WTC11 (cell line): ENCODE results near the gene DNPEP. TPM values are rescaled to one million over a fixed set of nuclear protein-coding genes. Genes with fewer than 3 reads are reported as not detected.

Experiments used
- ATAC-seq: fragments of 200-7000 bp; cut with Tn5 transposase; 2 replicates; pipeline ENCODE4 v1.10.0; 2021; ENCODE audit warnings: mild to moderate bottlenecking, moderate library complexity
- CTCF ChIA-PET: fragments of 300-600 bp; sonication (Branson Sonifier 250); formaldehyde crosslinking; loops from one replicate; lab custom pipeline; 2021; ENCODE audit warnings: antibody characterized with exemption; lab: Charles Lee
- POLR2A ChIA-PET: fragments of 350-600 bp; sonication (Branson Sonifier 250); formaldehyde crosslinking; loops from one replicate; lab custom pipeline; 2021; ENCODE audit warnings: antibody characterized with exemption; lab: Charles Lee
- DNase-seq: peaks from one replicate; pipeline ENCODE4 v3.0.0; 2021; ENCODE audit warnings: low spot score
- H3K27ac Mint-ChIP-seq: 2 replicates; pipeline ENCODE4 v1.8.0; 2021; ENCODE audit warnings: mixed read lengths
- H3K27me3 Mint-ChIP-seq: 2 replicates; pipeline ENCODE4 v1.8.0; 2021; ENCODE audit warnings: low read depth, mild to moderate bottlenecking, moderate library complexity, mixed read lengths
- H3K36me3 Mint-ChIP-seq: 2 replicates; pipeline ENCODE4 v1.8.0; 2021; ENCODE audit warnings: mixed read lengths
- H3K4me1 Mint-ChIP-seq: 2 replicates; pipeline ENCODE4 v1.8.0; 2022; ENCODE audit warnings: mixed read lengths
- H3K4me3 Mint-ChIP-seq: 2 replicates; pipeline ENCODE4 v1.8.0; 2021; ENCODE audit warnings: mild to moderate bottlenecking, moderate library complexity, mixed read lengths
- H3K9me3 Mint-ChIP-seq: 2 replicates; pipeline ENCODE4 v1.8.0; 2021; ENCODE audit warnings: mixed read lengths
- AFF4 ChIP-seq: sonication (generic); formaldehyde crosslinking; IDR thresholded peaks from 2 replicates; pipeline ENCODE4 v1.8.1; 2023; ENCODE audit warnings: mild to moderate bottlenecking, missing genetic modification reagents, borderline replicate concordance
- ARID4B ChIP-seq: sonication (generic); formaldehyde crosslinking; IDR thresholded peaks from 2 replicates; pipeline ENCODE4 v1.8.0; 2023; ENCODE audit warnings: missing genetic modification reagents, mild to moderate bottlenecking, borderline replicate concordance
- ESRRA ChIP-seq: sonication (generic); formaldehyde crosslinking; IDR thresholded peaks from 2 replicates; pipeline ENCODE4 v1.8.1; 2022; ENCODE audit warnings: mild to moderate bottlenecking, missing genetic modification reagents, borderline replicate concordance
- FOXK1 ChIP-seq: sonication (generic); formaldehyde crosslinking; IDR thresholded peaks from 2 replicates; pipeline ENCODE4 v1.8.0; 2022; ENCODE audit warnings: mild to moderate bottlenecking, moderate library complexity, missing genetic modification reagents
- HMGA2 ChIP-seq: fragments of 250-450 bp; sonication (Bioruptor Pico); IDR thresholded peaks from 2 replicates; pipeline ENCODE4 v1.4.0; 2021; ENCODE audit warnings: mild to moderate bottlenecking, moderate library complexity
- IRF2 ChIP-seq: sonication (generic); formaldehyde crosslinking; IDR thresholded peaks from 2 replicates; pipeline ENCODE4 v1.8.0; 2022; ENCODE audit warnings: low read depth, missing genetic modification reagents, borderline replicate concordance
- MLX ChIP-seq: sonication (generic); formaldehyde crosslinking; IDR thresholded peaks from 2 replicates; pipeline ENCODE4 v1.8.1; 2023; ENCODE audit warnings: mild to moderate bottlenecking, missing genetic modification reagents, moderate library complexity
- NFYB ChIP-seq: sonication (generic); formaldehyde crosslinking; conservative IDR thresholded peaks from 2 replicates; pipeline ENCODE4 v1.8.0; 2022; ENCODE audit warnings: low read depth, missing genetic modification reagents
- NR3C1 ChIP-seq: sonication (generic); formaldehyde crosslinking; conservative IDR thresholded peaks from 2 replicates; pipeline ENCODE4 v1.8.1; 2023; ENCODE audit warnings: low read depth, mild to moderate bottlenecking, missing genetic modification reagents
- RELA ChIP-seq: sonication (generic); formaldehyde crosslinking; IDR thresholded peaks from 2 replicates; pipeline ENCODE4 v1.8.1; 2022; ENCODE audit warnings: missing genetic modification reagents, mild to moderate bottlenecking, borderline replicate concordance
- SMAD4 ChIP-seq: sonication (generic); formaldehyde crosslinking; IDR thresholded peaks from 2 replicates; pipeline ENCODE4 v1.8.0; 2022; ENCODE audit warnings: mild to moderate bottlenecking, missing genetic modification reagents
- SOX15 ChIP-seq: fragments of 250-450 bp; sonication (Bioruptor Pico); IDR thresholded peaks from 2 replicates; pipeline ENCODE4 v1.9.0; 2021; ENCODE audit warnings: mild to moderate bottlenecking
- STAT6 ChIP-seq: sonication (generic); formaldehyde crosslinking; conservative IDR thresholded peaks from 2 replicates; pipeline ENCODE4 v1.8.1; 2023; ENCODE audit warnings: mild to moderate bottlenecking, low read depth, missing genetic modification reagents, moderate library complexity
- TEAD1 ChIP-seq: sonication (generic); formaldehyde crosslinking; IDR thresholded peaks from 2 replicates; pipeline ENCODE4 v1.8.0; 2022; ENCODE audit warnings: mild to moderate bottlenecking, missing genetic modification reagents
- TEAD4 ChIP-seq: sonication (generic); formaldehyde crosslinking; IDR thresholded peaks from 2 replicates; pipeline ENCODE4 v1.8.0; 2022; ENCODE audit warnings: mild to moderate bottlenecking, missing genetic modification reagents
- ZBTB21 ChIP-seq: sonication (generic); formaldehyde crosslinking; IDR thresholded peaks from 2 replicates; pipeline ENCODE4 v1.8.1; 2023; ENCODE audit warnings: mild to moderate bottlenecking, missing genetic modification reagents, borderline replicate concordance
- ZBTB43 ChIP-seq: sonication (generic); formaldehyde crosslinking; IDR thresholded peaks from 2 replicates; pipeline ENCODE4 v1.8.1; 2023; ENCODE audit warnings: mild to moderate bottlenecking, missing genetic modification reagents
- ZSCAN18 ChIP-seq: fragments of 250-450 bp; sonication (Bioruptor Pico); IDR thresholded peaks from 2 replicates; pipeline ENCODE4 v2.1.2; 2022; ENCODE audit warnings: mild to moderate bottlenecking, moderate library complexity
- total RNA-seq: library from RNA; stranded (reverse); gene quantifications from 3 replicates; pipeline ENCODE4 v1.2.3, GENCODE V29; 2021
- TF ChIP-seq, protein P1 (sequence below): sonication (generic); formaldehyde crosslinking; IDR thresholded peaks from 2 replicates; pipeline ENCODE4 v1.8.1; 2022; ENCODE audit warnings: mild to moderate bottlenecking, missing genetic modification reagents, moderate library complexity, borderline replicate concordance
- TF ChIP-seq, protein P2 (sequence below): fragments of 200-600 bp; IDR thresholded peaks from 2 replicates; pipeline ENCODE4 v1.8.0; 2022; ENCODE audit warnings: antibody characterized with exemption

Gene DNPEP
- total RNA-seq, 1 experiment from 2014 or later: 67.6 TPM

- H3K27ac Mint-ChIP-seq: no peak overlapping the region
Observed at GRCh38 chr2:219426068-219426443, 38.3 kb upstream of the DNPEP start.

More at GRCh38 chr2:219426068-219426443, 38.3 kb upstream of the DNPEP start:
- no peak overlapping the region for H3K4me3 Mint-ChIP-seq
- H3K27me3 Mint-ChIP-seq: peaks cover 11% of the 10 kb centered on the region
- H3K36me3 Mint-ChIP-seq: no peaks in the 10 kb centered on the region
- POLR2A ChIA-PET: no interaction called here
- no peak for ATAC-seq
- DNase-seq: no peak
- H3K9me3 Mint-ChIP-seq: no peaks in the 10 kb centered on the region
- CTCF ChIA-PET: no interaction called here
- H3K4me1 Mint-ChIP-seq: no peaks in the 10 kb centered on the region; the same call in 1 of the 2 replicates
- TF ChIP-seq NR3C1 (CRISPR knock-in tag) (no peak), ZBTB21 (CRISPR knock-in tag) (no peak), RELA (CRISPR knock-in tag) (no peak), ZBTB43 (no peak), FOXK1 (CRISPR knock-in tag) (no peak), AFF4 (CRISPR knock-in tag) (no peak), ZSCAN18 (no peak), HMGA2 (CRISPR knock-in tag) (no peak), ESRRA (no peak), ARID4B (CRISPR knock-in tag) (no peak), STAT6 (CRISPR knock-in tag) (no peak), TEAD4 (CRISPR knock-in tag) (no peak), SOX15 (CRISPR knock-in tag) (no peak), TEAD1 (CRISPR knock-in tag) (no peak), MLX (CRISPR knock-in tag) (no peak), IRF2 (CRISPR knock-in tag) (no peak), NFYB (CRISPR knock-in tag) (no peak), SMAD4 (CRISPR knock-in tag) (no peak)
- TF ChIP-seq, protein P1, sequence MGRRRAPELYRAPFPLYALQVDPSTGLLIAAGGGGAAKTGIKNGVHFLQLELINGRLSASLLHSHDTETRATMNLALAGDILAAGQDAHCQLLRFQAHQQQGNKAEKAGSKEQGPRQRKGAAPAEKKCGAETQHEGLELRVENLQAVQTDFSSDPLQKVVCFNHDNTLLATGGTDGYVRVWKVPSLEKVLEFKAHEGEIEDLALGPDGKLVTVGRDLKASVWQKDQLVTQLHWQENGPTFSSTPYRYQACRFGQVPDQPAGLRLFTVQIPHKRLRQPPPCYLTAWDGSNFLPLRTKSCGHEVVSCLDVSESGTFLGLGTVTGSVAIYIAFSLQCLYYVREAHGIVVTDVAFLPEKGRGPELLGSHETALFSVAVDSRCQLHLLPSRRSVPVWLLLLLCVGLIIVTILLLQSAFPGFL (CRISPR knock-in tag): no peak
- TF ChIP-seq, protein P2, sequence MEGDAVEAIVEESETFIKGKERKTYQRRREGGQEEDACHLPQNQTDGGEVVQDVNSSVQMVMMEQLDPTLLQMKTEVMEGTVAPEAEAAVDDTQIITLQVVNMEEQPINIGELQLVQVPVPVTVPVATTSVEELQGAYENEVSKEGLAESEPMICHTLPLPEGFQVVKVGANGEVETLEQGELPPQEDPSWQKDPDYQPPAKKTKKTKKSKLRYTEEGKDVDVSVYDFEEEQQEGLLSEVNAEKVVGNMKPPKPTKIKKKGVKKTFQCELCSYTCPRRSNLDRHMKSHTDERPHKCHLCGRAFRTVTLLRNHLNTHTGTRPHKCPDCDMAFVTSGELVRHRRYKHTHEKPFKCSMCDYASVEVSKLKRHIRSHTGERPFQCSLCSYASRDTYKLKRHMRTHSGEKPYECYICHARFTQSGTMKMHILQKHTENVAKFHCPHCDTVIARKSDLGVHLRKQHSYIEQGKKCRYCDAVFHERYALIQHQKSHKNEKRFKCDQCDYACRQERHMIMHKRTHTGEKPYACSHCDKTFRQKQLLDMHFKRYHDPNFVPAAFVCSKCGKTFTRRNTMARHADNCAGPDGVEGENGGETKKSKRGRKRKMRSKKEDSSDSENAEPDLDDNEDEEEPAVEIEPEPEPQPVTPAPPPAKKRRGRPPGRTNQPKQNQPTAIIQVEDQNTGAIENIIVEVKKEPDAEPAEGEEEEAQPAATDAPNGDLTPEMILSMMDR: no peak
